GM20431 (cell line): ENCODE results near the gene SCAI.
"Not testable (repeated sequence)": the region's sequence is repeated elsewhere in the genome, so short reads cannot be mapped to it uniquely, and the experiment has no call there.

Source experiments
- in situ Hi-C: fragments of 300-500 bp; cut with MseI, MboI; formaldehyde crosslinking; loops from one replicate; pipeline ENCODE4 v1.15.0; 2020; ENCODE audit warnings: low sequenced_read_pairs; ENCODE audit not compliant: unreplicated experiment

Gene SCAI

GRCh38 chr9:124960409-124960752, 182.9 kb downstream of the SCAI start:
- in situ Hi-C loops = no loop called here

- in situ Hi-C loops = not testable (repeated sequence)
These were observed 183.5 kb downstream of the SCAI start for GRCh38 chr9:124959671-124960408.

GRCh38 chr9:124954255-124954654, 189.1 kb downstream of the SCAI start:
- in situ Hi-C loops = no loop called here

GRCh38 chr9:124950050-124950718, 193.1 kb downstream of the SCAI start:
- in situ Hi-C loops = no loop called here

GRCh38 chr9:124949387-124949786, 193.9 kb downstream of the SCAI start:
- in situ Hi-C loops = no loop called here

GRCh38 chr9:124947727-124948391, 195.5 kb downstream of the SCAI start:
- in situ Hi-C loops = no loop called here

GRCh38 chr9:124946167-124946566, 197.2 kb downstream of the SCAI start:
- in situ Hi-C loops = no loop called here

- in situ Hi-C loops = no loop called here
These were observed 201.4 kb downstream of the SCAI start for GRCh38 chr9:124941679-124942561.

- in situ Hi-C loops = no loop called here
These were observed 202.2 kb downstream of the SCAI start, which contains the start of gene GOLGA1 for GRCh38 chr9:124940894-124941678. TSS of gene GOLGA1 (minus strand) at chr9:124941083. CDS start at chr9:124938711, 2,372 bp downstream.

- in situ Hi-C loops = no loop called here
These were observed 202.8 kb downstream of the SCAI start for GRCh38 chr9:124940521-124940893.

GRCh38 chr9:124939944-124940343, 203.4 kb downstream of the SCAI start:
- in situ Hi-C loops = no loop called here

GRCh38 chr9:124934290-124934689, 209.0 kb downstream of the SCAI start:
- in situ Hi-C loops = no loop called here

GRCh38 chr9:124932333-124932732, 211.0 kb downstream of the SCAI start:
- in situ Hi-C loops = no loop called here

- in situ Hi-C loops = no loop called here
These were observed 213.9 kb downstream of the SCAI start for GRCh38 chr9:124929464-124929863.

- in situ Hi-C loops = no loop called here
These were observed 215.2 kb downstream of the SCAI start for GRCh38 chr9:124928116-124928515.

GRCh38 chr9:124920394-124920793, 222.9 kb downstream of the SCAI start:
- in situ Hi-C loops = not testable (repeated sequence)

- in situ Hi-C loops = no loop called here
These were observed 228.4 kb downstream of the SCAI start for GRCh38 chr9:124914753-124915405.

- in situ Hi-C loops = no loop called here
These were observed 229.9 kb downstream of the SCAI start for GRCh38 chr9:124913378-124913777.

- in situ Hi-C loops = no loop called here
These were observed 231.6 kb downstream of the SCAI start for GRCh38 chr9:124911766-124912165.
